KMS-11 (cell line): ENCODE results near the gene MSI2.
A peak's percentile ranks its signal among the peaks of the same experiment; 100 is the strongest.

Experiments
- H2AFZ ChIP-seq: fragments of 200-600 bp; sonication (generic); 2 replicates; pipeline ENCODE4 v1.6.1; 2016; ENCODE audit warnings: antibody characterized with exemption, mixed run types, low read depth
- H3K27ac ChIP-seq: fragments of 200-600 bp; sonication (generic); 2 replicates; pipeline ENCODE4 v1.6.1; 2016; ENCODE audit warnings: mild to moderate bottlenecking, mixed run types
- H3K27me3 ChIP-seq: fragments of 200-600 bp; sonication (generic); 2 replicates; pipeline ENCODE4 v1.6.1; 2017; ENCODE audit warnings: mild to moderate bottlenecking, low read depth, mixed run types, moderate library complexity; ENCODE audit not compliant: insufficient read depth
- H3K36me3 ChIP-seq: fragments of 200-600 bp; sonication (generic); 2 replicates; pipeline ENCODE4 v1.6.1; 2017; ENCODE audit warnings: mild to moderate bottlenecking, mixed run types; ENCODE audit not compliant: insufficient read depth
- H3K4me1 ChIP-seq: fragments of 200-600 bp; sonication (generic); 2 replicates; pipeline ENCODE4 v1.6.1; 2016; ENCODE audit warnings: mild to moderate bottlenecking, low read depth, mixed run types; ENCODE audit not compliant: poor library complexity, severe bottlenecking
- H3K4me2 ChIP-seq: fragments of 200-600 bp; sonication (generic); 2 replicates; pipeline ENCODE4 v1.7.0; 2016; ENCODE audit warnings: mild to moderate bottlenecking, mixed run types
- H3K4me3 ChIP-seq: fragments of 200-600 bp; sonication (generic); IDR thresholded peaks from 2 replicates; pipeline ENCODE4 v1.6.1; 2017; ENCODE audit warnings: low read depth, low read length, mixed read lengths; ENCODE audit not compliant: insufficient read depth
- H3K79me2 ChIP-seq: fragments of 200-600 bp; sonication (generic); 2 replicates; pipeline ENCODE4 v1.6.1; 2016; ENCODE audit warnings: low read depth, mixed run types; ENCODE audit not compliant: insufficient read depth
- H3K9ac ChIP-seq: fragments of 200-600 bp; sonication (generic); 2 replicates; pipeline ENCODE4 v1.6.1; 2016; ENCODE audit warnings: mild to moderate bottlenecking, mixed run types
- H4K20me1 ChIP-seq: fragments of 200-600 bp; sonication (generic); 2 replicates; pipeline ENCODE4 v1.6.1; 2016; ENCODE audit warnings: mild to moderate bottlenecking, mixed run types; ENCODE audit not compliant: insufficient read depth
- CTCF ChIP-seq: fragments of 200-600 bp; sonication (generic); conservative IDR thresholded peaks from 2 replicates; pipeline ENCODE4 v1.6.1; 2017; ENCODE audit warnings: low read depth, mild to moderate bottlenecking, antibody characterized with exemption, low read length, moderate library complexity, mixed read lengths

The MSI2 gene

DNA sequence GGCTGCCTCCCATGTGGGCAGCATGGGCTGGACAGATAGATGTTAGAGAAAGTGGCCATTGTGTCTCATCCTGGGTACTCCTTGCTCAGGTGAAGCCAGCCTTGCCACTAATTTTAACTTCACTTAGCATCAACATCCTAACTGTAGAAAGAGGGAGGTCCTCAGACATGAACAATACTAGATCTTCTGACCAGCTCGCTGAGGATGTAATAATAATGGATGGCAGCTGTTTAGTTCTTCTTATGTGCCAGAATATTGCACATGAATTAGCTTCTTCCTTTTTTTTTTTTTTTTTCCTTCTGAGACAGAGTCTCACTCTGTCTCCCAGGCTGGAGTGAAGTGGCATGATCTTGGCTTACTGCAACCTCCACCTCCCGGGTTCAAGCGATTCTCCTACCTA is 256.4 kb downstream of the MSI2 start:
- Histone ChIP-seq H2AFZ (no peak overlapping the region), H3K4me1 (peaks cover 89% of the 10 kb centered on the region), H3K27me3 (no peaks in the 10 kb centered on the region), H3K36me3 (no peaks in the 10 kb centered on the region), H3K4me3 (no peak overlapping the region), H3K79me2 (peaks cover 77% of the 10 kb centered on the region; the same call in 1 of the 2 replicates), H3K9ac (no peak overlapping the region), H3K27ac (no peak overlapping the region), H3K4me2 (no peak overlapping the region), H4K20me1 (no peaks in the 10 kb centered on the region)
- no peak for TF ChIP-seq CTCF

DNA sequence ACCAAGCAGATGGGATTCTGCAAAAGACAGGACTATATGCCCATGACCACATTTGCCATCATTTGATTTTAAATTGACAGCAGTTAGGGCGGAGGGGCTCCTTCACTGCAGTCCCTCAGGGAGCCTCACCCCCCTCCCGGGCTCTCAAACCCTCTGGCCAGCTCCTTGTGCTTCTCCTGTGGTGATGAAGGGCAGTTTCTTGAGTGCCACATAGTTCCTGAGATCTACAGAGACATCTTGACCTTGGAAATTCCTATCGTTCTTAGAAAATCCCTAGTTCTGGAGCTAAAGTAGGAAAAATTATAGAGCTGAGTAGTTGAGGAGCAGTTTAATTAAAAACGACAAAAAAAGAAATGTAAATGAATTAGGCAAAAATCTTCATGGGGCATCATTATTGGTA is 257.2 kb downstream of the MSI2 start:
- TF ChIP-seq CTCF = no peak
- Histone ChIP-seq H3K27ac (no peak overlapping the region), H2AFZ (no peak overlapping the region), H3K4me3 (no peak overlapping the region), H3K79me2 (peaks cover 73% of the 10 kb centered on the region; the same call in 1 of the 2 replicates), H3K4me1 (peaks cover 84% of the 10 kb centered on the region), H4K20me1 (no peaks in the 10 kb centered on the region), H3K27me3 (no peaks in the 10 kb centered on the region), H3K36me3 (no peaks in the 10 kb centered on the region), H3K9ac (no peak overlapping the region), H3K4me2 (no peak overlapping the region)

DNA sequence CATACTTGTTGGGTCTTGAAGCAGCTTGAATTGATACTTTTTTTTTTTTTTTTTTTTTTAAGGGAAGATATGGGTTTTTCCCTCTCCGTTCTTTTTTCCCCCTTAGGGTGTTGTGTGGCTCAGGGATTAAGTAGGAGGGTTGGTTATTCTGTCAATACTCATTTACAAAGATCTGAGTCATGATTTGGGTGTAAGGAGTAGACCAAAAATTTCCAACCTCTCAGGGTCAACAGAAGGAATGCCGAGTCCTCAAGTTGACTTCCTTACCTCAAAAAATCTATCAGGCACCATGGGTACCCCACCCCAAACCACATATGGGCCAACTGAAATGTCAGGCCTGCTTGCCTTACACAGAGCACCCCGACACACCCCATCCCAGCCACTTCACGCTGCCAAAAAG is 258.3 kb downstream of the MSI2 start:
- Histone ChIP-seq H3K4me2 (peak overlapping the region; percentile 10; the same call in 1 of the 2 replicates), H3K27ac (no peak overlapping the region), H3K4me1 (peaks cover 74% of the 10 kb centered on the region), H3K79me2 (peaks cover 65% of the 10 kb centered on the region; the same call in 1 of the 2 replicates), H2AFZ (no peak overlapping the region), H3K9ac (no peak overlapping the region), H3K27me3 (no peaks in the 10 kb centered on the region), H3K4me3 (no peak overlapping the region), H3K36me3 (no peaks in the 10 kb centered on the region), H4K20me1 (no peaks in the 10 kb centered on the region)
- no peak for TF ChIP-seq CTCF

DNA sequence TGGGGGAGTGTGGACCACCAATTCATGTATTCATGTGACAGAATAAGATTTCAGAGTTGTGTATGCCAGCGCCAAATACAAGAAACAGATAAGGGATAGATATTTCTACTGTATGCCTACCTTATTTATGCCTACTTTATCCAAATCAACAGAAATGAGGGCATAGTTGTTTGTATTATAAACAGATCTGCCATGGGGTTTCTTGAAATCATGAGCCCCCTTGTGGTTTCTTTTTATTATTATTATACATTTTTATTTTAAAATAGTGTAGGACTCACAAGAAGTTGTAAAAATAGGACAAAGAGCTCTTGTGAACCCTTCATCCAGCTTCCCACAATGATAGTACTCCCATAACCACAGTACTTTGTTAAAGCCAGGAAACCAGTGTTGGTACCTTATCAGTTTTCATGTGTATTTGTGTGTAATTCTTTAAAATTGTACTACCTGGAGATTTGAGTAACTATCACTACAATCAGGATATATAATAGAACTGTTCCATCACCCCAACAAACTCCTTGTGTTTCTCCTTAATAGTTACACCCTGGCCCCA is 259.4 kb downstream of the MSI2 start:
- Histone ChIP-seq H3K36me3 (no peaks in the 10 kb centered on the region), H3K27ac (no peak overlapping the region), H3K4me2 (no peak overlapping the region; the same call in 1 of the 2 replicates), H3K27me3 (no peaks in the 10 kb centered on the region), H3K79me2 (peaks cover 54% of the 10 kb centered on the region; the same call in 1 of the 2 replicates), H3K9ac (no peak overlapping the region), H2AFZ (no peak overlapping the region), H4K20me1 (no peaks in the 10 kb centered on the region), H3K4me3 (no peak overlapping the region), H3K4me1 (peaks cover 62% of the 10 kb centered on the region)
- peak; percentile 16; the same call in 1 of the 2 replicates for TF ChIP-seq CTCF
